HG03378 (cell line): ENCODE measurements around the gene SPATA31A5.
"Not testable (repeated sequence)": the region's sequence is repeated elsewhere in the genome, so short reads cannot be mapped to it uniquely, and the experiment has no call there.

Experiments used
- ATAC-seq: cut with Tn5 transposase; IDR thresholded peaks from one replicate; pipeline ENCODE4 v1.9.1; 2021; ENCODE audit warnings: mild to moderate bottlenecking, moderate library complexity; ENCODE audit not compliant: unreplicated experiment

SPATA31A5 gene

DNA sequence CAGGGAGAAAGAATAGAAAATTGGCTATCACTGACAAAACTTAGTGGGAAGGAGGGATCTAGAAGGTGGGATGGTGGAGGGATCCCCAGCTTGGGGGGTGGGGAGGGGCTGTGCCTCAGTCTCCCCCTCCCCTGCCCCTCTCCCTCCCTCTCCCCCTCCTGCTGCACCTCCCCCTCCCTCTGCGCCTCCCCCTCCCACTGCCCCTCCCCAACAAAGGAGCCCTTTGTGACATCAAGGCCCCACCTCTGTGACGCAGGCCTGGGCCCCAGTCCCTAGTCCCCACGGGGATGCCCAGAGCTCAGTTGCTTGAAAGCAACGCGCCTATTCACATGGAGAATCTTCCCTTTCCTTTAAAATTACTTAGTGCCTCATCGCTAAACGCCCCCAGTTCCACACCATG lies at the start of gene SPATA31A5:
SPATA31A5 (plus strand) TSS at position 301 of the 400 bp plus-strand sequence; CDS start at position 330, 29 bp downstream.
- not testable (repeated sequence) for ATAC-seq

DNA sequence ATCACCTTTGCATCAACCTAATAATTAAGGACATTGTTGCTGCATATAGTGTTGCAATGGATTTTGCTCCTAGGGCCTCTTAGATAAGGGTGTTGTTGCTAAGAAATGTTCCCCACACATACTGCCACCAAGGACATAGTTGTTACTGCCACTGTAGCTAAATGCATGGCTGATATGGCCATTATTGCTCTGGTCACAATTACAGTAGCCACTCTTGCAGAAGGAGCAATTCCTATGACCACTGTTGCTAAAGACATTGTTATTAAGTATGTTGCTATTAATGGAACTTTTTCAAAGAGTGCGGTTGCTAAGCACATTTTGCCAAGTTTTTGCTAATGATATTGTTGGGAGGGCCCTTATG lies 48.8 kb downstream of the SPATA31A5 start:
- not testable (repeated sequence) for ATAC-seq

DNA sequence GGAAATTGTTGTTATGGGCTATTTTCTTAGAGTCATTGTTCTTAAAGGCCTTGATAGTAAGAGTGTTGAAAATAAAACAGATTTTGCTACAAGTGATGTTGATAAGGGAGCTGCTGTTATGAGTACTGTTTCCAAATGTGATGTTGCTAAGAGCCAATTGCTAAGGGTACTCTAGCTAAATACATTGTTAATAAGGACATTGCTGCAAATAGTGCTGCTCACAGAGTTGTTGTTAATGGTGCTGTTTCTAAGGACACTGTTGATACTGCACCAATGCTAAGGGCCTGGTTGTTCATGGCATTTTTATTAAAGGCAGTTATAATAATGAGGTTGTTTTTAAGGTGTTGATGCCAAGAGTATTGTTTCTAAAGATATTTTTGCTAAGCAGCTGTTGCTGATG lies 52.2 kb downstream of the SPATA31A5 start:
- not testable (repeated sequence) for ATAC-seq
